NK-92 (cell line): Measurements from ENCODE around the gene EGR2.

Experiments
- DNase-seq: peaks from one replicate; lab custom pipeline; 2025; ENCODE audit not compliant: unreplicated experiment; lab: John Stamatoyannopoulos, UW

Gene EGR2

DNA sequence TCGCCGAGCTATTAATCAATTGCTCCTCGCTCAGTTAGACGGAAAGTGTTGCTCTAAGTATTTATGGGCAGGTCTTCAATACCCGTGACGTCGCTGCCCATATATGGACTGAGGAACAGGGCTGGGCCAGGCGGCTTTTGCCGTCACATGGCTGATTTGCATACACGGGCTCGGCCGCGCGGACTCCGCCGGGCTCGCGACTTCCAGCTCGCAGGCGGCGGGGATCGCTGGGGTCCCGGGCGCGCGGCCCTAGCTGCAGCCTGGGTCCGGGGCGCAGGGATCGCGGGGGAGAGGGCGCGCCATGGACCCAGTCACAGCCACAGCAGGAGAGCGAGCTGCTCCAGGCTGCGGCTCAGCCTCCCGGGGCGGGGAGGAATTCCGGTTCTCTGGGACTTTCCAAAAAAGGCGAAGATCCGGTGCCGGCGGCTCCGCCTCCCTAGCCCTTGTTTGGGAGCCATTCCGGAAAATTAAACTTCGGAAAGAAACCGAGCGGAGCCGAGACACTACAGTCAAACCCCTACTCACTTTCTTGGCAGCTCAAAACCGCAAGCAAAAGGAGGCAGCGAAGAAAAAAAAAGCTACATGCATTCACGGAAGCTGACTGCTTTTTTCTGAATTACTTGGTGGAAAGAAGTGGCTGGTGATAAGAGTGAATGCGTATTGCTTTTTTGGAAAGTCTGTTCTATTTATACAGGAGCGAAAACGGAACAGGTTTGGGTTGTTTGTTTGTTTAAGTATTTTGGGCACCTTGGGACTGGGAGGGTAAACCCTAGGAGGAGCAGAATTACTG, at the start of gene EGR2:
Gene EGR2, minus strand, starts transcription at position 36 of the 790 bp plus-strand sequence. CDS start 337 bp downstream, outside the sequence.
- DNase-seq: peak; percentile 48

DNA sequence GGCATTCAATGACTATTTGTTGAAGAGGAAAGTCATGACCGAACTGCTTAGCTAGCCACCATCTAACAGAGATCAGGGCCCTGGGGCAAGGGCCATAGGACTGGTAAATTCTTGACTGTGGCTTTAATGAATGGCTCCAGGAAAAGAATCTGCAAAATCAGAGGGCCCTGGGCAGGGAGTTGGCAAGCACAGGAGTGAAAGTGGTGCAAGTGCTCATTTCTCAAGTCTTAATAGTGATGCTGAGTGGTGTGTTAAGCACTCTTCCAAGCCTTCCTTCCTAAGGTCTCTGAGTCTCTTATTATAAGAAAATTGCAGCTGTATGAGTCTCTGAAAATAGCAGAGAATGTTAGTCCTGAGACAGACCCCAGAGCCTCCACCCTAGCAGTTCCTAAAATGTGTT, 46.3 kb upstream of the EGR2 start:
- DNase-seq: no peak

DNA sequence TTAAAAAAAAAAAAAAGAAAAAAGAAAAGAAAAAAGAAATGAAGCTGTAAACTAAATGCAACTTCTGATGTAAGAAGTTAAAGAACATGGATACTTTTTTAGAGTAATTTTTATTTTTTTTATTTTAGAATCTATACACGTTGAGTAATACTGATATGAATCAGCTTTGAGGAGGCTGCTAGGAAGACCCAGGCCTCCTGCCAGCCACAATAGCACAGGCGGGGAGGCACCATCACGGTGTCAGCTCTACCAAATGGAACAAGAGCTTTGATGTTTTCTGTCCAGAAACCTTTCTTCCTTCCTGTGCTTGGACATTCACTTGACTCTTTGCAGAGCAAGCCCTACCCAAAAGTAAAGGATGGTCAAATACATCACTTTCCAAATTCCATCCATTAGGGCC, 45.3 kb upstream of the EGR2 start:
- DNase-seq: no peak

DNA sequence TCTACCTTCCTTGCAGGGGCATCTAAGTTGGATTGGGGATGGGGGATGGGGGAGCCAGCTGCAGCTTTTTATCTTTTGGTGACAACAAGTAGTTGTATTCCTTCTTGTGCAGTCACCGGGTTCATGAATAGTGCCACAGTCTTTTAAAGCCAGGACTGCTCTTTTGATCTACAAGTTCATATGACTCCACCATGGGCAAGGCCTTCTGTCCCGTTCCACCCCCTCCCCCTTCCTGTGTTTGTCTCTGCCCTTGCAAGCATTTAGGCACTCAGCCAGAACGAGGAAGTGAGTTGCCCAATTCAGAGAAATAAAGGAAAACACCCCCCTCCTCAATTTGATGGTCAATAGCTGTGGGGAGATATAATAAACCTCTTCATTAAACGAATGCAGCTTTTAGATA, 44.8 kb upstream of the EGR2 start:
- no peak for DNase-seq

DNA sequence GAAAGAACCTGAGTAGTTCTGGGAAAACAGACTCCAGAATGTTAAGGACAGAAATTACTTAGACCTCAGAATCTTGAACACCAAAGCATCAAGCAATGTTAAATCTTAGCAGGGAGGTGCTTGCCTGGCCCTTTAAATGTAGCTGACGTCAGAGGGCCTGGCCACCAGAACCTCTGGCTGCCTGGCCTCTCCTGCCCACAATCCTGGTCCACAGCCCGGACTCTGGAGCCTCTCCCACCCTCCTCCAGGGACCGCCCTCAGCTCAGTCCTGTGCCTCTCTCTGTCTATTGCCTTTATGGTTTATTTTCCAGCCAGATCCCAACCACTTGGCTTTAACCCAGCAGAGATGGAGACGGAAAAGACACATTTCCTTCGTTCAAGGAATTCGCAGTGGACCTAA, 42.2 kb upstream of the EGR2 start:
- DNase-seq: no peak

DNA sequence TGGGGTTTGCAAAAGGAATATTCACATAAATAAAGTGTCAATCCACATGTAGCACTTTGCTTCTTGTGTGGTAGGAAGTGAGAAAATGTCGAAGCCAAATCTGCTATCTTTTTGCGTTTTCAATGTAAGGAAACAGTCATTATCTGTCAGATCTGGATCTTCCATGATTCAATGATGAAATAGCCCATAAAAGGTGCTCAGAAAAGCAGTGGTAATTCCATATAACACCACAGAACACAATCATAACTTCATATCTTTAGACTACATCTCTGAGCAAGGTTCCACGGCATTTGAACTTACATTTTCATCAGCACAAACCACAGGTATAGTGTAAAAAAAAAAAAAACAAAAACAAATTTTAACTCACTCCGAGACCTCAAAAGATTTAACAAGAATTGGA, 39.9 kb upstream of the EGR2 start:
- no peak for DNase-seq

DNA sequence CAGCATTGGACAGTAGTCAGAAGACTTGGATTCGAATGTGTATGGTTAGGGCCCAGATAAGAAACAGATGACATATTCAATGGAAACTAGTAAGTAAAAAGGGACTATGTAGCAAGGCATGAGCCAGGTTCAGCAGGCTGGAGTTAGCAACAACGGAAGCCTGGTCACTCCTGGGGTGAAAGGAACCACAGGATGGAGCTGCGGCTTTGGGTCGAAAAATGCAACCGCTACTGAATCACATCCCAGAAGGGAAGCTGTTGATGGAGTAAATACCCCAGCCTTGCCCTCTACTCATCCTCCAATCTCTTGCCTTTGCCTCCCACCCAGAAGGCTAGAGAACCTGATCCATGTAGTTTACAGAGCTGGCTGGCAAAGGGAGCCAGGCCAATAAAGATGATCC, 37.5 kb upstream of the EGR2 start:
- no peak for DNase-seq

DNA sequence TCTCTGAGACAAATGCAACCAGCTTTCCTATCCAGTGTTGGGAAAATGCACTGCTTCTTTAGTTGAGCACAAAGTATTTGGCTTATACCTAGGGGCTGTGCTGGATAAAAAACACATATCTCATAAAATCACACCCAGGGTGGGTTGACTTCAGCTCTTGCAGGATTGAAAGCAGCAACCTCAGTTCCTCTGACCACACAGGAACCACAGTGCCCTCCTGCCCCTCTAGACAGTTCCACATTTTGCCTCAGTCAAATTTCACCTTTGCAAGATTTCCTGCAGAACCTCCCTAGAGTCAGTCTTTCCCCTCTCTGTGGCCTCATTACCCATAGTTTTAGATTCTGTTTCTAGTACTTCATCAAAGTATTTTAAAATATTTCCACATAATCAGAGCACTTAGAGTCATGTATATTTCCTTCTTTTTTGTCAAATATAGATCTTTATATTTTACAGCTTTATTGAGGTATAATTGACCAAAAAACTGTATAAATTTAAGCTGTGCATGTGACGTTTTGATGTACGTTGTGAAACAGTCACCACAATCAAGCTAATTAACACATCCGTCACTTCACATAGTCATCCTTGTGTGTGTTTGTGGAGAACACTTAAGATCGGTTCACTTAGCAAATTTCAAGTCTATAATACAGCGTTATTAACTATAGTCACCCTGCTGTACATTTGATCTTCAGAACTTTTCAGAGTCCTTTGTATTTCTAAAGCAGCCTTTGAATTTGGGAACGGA, 37.0 kb upstream of the EGR2 start:
- no peak for DNase-seq

DNA sequence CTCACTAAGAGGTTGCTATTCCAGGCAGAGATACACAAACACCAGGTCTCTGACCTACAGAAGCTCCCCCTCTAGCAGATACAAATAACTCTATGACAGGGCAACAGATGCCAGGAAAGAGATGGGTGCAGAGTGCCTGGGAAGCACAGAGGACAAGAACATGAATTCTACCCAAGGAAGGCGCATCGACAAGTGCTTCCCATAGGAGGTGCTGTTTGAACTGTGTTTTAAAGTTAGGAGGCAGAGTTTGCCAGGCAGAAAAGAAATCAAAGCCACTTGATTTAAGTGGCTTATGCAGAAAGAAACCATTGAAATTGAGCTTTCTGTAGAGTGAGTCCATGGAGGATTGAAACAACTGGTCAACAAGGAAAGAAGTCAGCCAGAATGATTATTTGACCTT, 35.3 kb upstream of the EGR2 start:
- DNase-seq: no peak

DNA sequence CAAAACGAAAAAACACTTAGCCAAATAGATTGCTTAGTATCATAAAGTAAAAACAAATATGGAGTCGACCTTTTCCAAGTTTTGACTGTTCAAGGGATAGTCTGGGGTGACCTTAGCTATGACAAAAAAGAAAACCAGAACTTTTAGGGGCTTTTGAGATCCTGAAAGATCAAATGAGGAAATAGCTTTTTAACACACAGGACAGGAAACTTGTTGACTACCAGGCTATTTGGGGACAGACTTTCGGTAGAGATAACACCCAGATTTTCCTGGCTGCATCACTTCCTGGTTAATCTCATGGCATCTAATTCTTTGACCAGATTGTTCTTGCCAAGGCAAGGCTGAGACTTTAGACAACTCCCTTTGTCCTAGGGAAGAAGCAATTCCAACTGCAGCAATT, 34.5 kb upstream of the EGR2 start:
- no peak for DNase-seq

DNA sequence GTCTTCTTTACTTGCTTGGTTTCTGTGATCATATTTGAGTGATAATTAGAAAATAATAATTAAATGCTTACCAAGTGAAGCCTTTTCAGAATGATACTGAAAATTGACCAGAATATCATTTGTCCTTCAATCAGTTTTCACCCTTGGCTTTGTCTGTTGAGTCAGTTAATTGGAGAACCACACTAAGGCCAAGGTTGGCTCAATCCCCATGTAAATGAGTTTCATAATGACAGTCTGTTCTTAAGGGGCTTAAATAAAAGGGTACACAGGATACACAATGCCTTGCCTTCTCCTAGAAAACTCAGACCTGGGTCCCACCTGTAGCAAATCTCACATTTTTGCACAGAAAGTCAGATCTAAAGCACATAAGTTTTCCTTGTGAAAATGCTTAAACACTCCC, 31.3 kb upstream of the EGR2 start:
- DNase-seq: no peak

DNA sequence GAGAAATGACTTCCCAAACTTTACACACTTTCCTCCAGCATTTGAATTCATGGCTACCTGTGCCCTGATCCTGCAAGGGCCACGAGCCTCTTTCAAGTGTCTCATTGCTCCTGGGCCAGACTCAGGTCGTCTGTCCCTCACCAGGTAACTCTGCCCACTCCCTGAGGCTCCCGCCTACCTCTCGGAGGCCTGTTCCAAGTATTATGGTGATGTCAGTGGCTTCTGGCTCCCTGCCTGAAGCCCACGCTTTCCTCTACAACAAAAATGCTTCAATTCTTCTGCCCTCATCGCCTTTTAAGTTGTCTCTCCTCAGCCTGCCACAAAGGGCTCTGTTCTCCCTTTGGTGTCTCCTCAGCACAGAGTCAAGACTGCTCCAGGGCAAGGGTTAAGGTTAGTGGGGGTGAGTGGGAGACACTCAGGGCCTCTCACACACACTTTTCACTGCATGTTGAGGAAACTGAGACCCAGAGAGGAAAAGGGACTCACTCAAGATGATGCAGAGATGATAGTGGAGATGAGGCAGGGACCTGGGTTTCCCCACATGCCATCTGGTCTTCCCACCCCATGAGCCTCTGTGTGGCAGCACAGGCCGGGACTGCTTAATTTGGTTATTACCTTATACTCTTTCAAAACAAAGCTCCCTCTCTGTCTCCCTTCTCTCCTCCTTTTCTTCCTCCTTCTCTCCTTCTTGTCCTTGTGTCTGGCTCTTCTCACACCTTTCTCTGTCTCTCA, 28.3 kb upstream of the EGR2 start:
- DNase-seq: no peak

DNA sequence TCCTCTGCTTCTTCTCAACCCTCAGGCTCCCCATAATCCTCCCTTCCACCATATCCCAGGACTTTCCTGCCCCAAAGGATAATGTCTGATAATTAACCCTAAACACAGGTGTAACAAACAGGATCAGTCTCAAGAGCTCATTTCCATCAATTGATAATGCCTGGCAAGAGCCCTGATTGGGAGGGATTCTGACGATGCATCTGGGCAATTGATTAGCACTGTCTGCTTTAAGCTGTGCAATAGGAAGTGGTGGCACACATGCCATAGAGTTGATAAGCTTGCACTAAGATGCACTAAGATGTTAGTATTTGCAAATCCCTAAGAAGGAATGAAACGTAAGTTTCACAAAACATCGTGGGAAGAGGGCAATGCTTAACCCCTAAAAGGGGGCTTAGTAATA, 27.4 kb upstream of the EGR2 start:
- no peak for DNase-seq

DNA sequence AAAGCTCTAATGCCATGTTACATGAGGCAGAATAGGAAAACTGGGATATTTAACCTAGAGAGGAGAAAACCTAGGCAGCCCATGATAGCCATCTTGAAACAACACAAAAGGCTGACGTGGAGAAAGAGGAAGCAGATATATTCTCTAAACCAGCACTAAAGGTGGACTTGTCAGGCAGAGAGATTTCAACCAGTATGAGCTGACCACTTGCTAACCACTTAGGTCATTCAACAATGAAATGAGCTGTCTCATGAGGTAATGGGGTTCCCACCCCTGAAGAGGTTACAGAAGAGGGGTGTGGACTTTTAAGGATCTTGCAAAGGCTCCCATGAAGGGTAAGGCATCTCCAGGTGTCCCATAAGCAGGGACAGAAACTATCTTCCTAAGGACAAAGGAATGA, 26.8 kb upstream of the EGR2 start:
- DNase-seq: no peak

DNA sequence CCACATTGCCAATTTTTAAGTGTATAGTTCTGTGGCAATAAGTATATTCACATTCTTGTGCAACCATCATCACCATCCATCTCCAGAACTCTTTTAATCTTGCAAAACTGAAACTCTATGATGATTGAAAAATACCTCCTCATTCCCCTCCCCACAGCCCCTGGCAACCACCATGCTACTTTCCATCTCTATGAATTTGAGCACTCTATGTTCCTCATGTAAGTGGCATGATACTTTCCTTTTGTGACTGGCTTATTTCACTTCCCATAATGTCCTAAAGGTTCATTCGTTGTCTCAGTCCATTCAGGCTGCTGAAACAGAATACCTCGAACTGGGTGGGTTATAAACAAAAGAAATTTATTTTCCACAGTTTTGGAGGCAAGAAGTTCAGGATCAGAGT, 23.4 kb upstream of the EGR2 start:
- no peak for DNase-seq

DNA sequence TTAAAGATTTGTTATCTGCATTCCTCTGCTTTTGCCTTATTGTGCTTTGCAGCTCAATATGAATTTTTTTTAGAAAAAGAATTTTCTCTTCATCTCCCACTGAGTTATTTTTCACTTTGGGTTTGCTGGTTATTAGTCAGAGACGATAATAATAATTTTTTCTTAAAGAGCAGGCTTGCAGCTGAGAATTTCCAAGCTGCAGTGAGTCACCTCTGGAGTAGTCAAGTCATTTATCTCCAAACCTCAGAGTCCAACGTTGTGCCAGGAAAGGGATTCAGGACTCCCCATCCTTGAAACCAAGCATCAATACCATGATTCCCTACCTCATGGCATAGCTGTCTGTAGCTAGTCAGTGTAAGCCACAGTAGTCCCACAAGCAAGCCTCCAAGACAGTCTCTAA, 15.2 kb upstream of the EGR2 start:
- DNase-seq: no peak

DNA sequence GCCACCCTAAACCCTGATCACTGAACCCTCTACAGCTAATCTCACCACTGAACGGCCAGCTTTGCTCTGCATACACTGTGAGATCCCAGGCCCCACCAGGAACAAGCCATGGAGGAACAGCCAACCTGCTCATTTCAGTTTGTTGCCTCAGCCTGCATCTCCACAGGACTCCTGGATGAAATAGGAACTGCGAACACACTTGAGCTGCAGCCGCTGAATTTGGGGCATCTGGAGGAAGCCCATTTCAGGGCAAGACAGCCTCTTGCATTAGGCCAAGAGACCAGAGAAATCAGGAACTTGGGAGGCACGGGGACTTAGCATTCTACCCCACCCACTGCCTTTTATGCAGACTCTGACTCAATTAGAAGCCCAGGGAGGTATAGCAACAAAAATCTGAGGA, 14.5 kb upstream of the EGR2 start:
- DNase-seq: no peak

DNA sequence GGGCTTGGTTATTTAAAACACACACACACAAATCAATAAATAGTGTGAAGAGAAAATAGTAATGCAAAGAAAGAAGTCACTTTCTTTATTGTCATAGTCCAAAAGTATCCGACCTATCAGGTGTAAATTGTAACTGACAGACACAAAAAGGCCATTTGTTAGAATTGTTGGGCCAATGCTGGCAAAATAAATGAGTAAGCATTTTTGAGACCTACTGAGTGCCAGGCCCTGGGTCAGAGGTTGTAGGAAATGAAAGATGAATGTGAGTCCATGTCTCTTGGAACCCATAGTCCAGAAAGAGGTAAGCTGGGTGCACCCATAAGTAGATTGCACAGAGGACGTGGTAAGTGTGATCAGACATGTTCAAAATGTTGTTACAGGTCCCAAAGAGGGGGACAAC, 13.5 kb upstream of the EGR2 start:
- DNase-seq: no peak

DNA sequence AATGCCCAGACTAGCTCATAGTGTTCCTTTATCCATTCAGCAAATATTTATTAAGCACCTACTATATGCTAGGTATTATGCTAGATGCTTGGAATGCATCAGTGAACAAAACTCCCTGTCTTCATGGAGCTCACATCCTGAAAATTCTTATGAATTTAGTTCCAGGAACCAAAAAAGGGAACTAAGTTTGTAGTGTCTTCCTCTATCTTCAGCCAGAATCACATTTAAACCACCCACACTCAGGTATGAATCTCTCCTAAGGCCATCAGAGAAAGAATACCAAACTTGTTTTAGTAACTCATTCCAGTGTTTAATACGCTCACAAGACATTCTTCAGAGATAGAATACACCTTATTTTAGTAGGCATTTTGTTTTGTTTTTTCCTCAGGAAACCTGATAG, 10.1 kb upstream of the EGR2 start:
- DNase-seq: no peak

DNA sequence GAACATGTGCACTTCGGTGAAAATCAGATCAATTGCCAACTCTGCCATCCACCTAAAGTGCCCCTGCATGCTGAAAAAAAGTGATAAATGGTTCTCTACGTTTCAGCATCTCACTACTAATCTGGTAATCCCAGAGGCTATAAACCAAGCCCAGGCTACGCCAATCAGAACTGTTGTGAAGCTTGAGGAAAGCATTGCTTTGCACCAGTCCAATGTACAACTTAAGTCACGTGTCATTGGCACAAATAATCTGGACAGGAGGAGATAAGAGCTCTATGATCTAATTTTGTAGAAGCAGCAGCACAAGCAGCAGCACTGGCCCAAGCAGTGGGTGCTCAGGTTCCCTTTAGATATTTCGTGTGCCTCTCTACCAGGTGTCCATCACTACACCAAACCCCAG, 4.4 kb upstream of the EGR2 start:
- no peak for DNase-seq

DNA sequence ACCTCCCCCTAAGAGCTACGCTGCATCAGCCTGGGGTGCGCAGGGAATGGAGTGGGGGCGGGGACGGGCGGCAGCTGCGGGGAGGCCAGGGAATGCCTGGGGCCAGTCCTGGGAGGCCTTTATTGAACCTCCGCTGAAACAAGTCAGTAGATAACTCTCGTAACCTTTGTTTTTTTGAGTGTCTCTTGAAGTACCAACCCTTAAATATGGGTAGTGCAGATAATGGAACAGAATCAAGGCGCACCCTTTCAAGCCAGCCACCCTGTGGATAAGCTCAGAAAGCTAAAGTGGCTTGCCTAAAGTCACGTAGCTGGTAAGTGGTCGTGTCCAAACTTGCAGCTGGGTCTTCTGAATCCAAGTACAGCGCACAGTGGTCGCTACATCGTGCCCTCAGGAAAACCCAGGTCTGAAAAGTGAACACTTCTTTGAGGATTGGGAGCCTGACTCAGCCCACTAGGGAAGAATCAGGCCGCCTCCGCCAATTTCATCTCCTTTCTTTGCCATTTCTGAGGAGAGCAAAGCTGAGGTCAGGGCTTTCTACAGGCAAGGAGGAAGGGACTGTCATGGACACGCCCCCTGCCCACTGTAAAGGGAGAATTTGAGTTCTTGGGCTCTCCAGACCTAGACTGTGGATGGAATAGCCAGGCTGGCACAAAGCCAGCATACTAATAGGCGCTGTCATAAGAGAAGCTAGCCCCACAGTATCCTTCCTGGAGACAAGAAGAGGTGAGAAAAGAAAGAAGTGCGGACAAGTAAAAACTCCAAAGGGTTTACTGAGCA, 3.2 kb upstream of the EGR2 start:
- DNase-seq: no peak
